HG03378 (cell line): ENCODE data around the gene CELSR2.

Experiments used
- ATAC-seq: cut with Tn5 transposase; IDR thresholded peaks from one replicate; pipeline ENCODE4 v1.9.1; 2021; ENCODE audit warnings: mild to moderate bottlenecking, moderate library complexity; ENCODE audit not compliant: unreplicated experiment

CELSR2 gene

GRCh38 chr1:109263597-109264378 lies 14.4 kb downstream of the CELSR2 start:
- no peak for ATAC-seq

GRCh38 chr1:109264379-109264755 lies 15.0 kb downstream of the CELSR2 start:
- ATAC-seq = no peak

GRCh38 chr1:109265016-109265415 lies 15.7 kb downstream of the CELSR2 start:
- no peak for ATAC-seq

GRCh38 chr1:109265741-109266330 lies 16.5 kb downstream of the CELSR2 start:
- ATAC-seq = no peak

DNA sequence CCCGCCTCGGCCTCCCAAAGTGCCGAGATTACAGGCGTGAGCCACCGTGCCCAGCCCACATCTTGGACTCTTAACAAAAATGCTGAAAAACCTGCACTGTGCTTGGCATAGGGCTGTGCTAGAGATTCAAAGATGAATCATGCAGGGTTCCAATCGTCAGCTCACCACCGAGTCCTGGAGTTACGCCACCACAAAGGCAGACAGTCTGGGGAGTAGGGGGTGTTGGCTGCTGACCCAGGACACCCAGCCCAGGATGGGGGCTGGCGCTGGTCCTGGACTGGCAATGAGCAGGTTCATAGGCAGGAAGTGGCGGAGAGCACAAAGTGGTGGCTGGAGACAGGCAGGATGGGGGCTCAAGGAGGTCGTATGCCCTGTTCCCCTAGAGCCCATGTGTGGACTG lies 17.6 kb downstream of the CELSR2 start:
- ATAC-seq = no peak

GRCh38 chr1:109267743-109268300 lies 18.5 kb downstream of the CELSR2 start:
- ATAC-seq = no peak

- no peak for ATAC-seq
Observed at GRCh38 chr1:109268431-109269211, 19.3 kb downstream of the CELSR2 start.

DNA sequence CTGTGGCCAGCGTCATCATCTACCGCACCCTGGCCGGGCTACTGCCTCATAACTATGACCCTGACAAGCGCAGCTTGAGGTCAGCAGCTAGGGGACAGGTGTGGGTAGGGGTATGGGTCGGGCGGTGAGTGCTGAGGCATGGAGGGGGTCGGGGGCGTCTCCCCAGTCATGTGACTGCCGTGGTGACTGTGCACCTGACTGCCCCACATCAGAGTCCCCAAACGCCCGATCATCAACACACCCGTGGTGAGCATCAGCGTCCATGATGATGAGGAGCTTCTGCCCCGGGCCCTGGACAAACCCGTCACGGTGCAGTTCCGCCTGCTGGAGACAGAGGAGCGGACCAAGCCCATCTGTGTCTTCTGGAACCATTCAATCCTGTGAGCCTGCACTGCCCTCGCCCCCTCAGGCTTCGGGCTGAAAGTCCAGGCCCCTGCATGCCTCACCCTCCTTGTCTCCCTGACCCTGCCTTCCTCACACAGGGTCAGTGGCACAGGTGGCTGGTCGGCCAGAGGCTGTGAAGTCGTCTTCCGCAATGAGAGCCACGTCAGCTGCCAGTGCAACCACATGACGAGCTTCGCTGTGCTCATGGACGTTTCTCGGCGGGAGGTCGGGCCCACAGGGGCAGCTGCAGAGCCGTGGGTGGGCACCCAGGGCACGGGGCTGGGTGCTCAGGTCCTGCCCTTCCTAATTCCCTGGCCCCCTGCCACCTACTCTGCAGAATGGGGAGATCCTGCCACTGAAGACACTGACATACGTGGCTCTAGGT lies 20.1 kb downstream of the CELSR2 start:
- ATAC-seq = no peak

- no peak for ATAC-seq
Observed at GRCh38 chr1:109269981-109270622, 20.8 kb downstream of the CELSR2 start.

GRCh38 chr1:109270623-109271317 lies 21.4 kb downstream of the CELSR2 start:
- ATAC-seq = no peak

- ATAC-seq = no peak
Observed at GRCh38 chr1:109271458-109271857, 22.1 kb downstream of the CELSR2 start.

GRCh38 chr1:109272021-109272799 lies 22.9 kb downstream of the CELSR2 start:
- no peak for ATAC-seq

- ATAC-seq = no peak
Observed at GRCh38 chr1:109272831-109273547, 23.6 kb downstream of the CELSR2 start.

GRCh38 chr1:109273570-109274288 lies 24.4 kb downstream of the CELSR2 start:
- ATAC-seq = no peak

DNA sequence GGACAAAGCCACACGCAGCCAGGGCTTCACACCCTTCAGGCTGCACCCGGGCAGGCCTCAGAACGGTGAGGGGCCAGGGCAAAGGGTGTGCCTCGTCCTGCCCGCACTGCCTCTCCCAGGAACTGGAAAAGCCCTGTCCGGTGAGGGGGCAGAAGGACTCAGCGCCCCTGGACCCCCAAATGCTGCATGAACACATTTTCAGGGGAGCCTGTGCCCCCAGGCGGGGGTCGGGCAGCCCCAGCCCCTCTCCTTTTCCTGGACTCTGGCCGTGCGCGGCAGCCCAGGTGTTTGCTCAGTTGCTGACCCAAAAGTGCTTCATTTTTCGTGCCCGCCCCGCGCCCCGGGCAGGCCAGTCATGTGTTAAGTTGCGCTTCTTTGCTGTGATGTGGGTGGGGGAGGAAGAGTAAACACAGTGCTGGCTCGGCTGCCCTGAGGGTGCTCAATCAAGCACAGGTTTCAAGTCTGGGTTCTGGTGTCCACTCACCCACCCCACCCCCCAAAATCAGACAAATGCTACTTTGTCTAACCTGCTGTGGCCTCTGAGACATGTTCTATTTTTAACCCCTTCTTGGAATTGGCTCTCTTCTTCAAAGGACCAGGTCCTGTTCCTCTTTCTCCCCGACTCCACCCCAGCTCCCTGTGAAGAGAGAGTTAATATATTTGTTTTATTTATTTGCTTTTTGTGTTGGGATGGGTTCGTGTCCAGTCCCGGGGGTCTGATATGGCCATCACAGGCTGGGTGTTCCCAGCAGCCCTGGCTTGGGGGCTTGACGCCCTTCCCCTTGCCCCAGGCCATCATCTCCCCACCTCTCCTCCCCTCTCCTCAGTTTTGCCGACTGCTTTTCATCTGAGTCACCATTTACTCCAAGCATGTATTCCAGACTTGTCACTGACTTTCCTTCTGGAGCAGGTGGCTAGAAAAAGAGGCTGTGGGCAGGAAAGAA lies 25.5 kb downstream of the CELSR2 start:
- ATAC-seq = no peak

- ATAC-seq = no peak
Observed at GRCh38 chr1:109275706-109276345, 26.5 kb downstream of the CELSR2 start.
